Activated naive CD8-positive, alpha-beta T cell treated with anti-CD3 and anti-CD28 coated beads, Interleukin-2, amount 50 U/mL, for 24 hours (primary cell): ENCODE data around the gene ZNF454.

ENCODE experiments used
- ATAC-seq: fragments of 150-1000 bp; cut with Tn5 transposase; one replicate; pipeline ENCODE4 v1.10.0; 2021
- DNase-seq: peaks from one replicate; pipeline ENCODE4 v3.0.0; 2021
- H3K27ac Mint-ChIP-seq: one replicate; pipeline ENCODE4 v1.8.0; 2021; ENCODE audit warnings: mild to moderate bottlenecking, mixed read lengths
- H3K27me3 Mint-ChIP-seq: one replicate; pipeline ENCODE4 v1.8.0; 2021; ENCODE audit warnings: mixed read lengths
- H3K36me3 Mint-ChIP-seq: one replicate; pipeline ENCODE4 v1.8.0; 2021; ENCODE audit warnings: low read depth, mixed read lengths
- H3K4me1 Mint-ChIP-seq: one replicate; pipeline ENCODE4 v1.8.0; 2021; ENCODE audit warnings: mixed read lengths
- H3K4me3 Mint-ChIP-seq: one replicate; pipeline ENCODE4 v1.8.0; 2021; ENCODE audit warnings: mild to moderate bottlenecking, moderate library complexity, mixed read lengths
- H3K9me3 Mint-ChIP-seq: one replicate; pipeline ENCODE4 v1.8.0; 2021; ENCODE audit warnings: mixed read lengths

ZNF454 gene

DNA sequence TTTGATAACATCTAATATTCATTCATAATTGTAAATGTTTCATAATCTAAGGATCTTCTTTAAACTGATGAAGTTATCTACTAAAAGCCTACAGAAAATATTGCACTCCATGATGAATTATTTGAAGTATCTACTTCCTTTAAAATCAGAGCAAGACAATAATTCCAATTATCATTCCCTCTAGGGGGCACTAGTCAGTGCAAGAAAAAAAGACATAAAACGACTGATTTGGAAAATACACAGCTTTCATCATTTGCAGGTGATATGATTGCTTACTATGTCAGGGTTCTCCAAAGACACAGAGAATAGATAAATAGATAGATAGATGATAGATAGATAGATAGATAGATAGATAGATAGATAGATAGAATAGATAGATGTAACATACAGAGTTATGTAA is 67.7 kb downstream of the ZNF454 start:
- no peaks in the 10 kb centered on the region for H3K4me1 Mint-ChIP-seq
- peaks cover 10% of the 10 kb centered on the region for H3K27me3 Mint-ChIP-seq
- no peak for DNase-seq
- ATAC-seq: no peak
- no peak overlapping the region for H3K27ac Mint-ChIP-seq
- H3K4me3 Mint-ChIP-seq: no peak overlapping the region
- peaks cover 2% of the 10 kb centered on the region for H3K36me3 Mint-ChIP-seq
- H3K9me3 Mint-ChIP-seq: peaks cover 30% of the 10 kb centered on the region
